GM18508 (cell line): Measurements from ENCODE around the gene GDA.
"Not testable (repeated sequence)": the region's sequence is repeated elsewhere in the genome, so short reads cannot be mapped to it uniquely, and the experiment has no call there.

Source experiments
- ATAC-seq: cut with Tn5 transposase; IDR thresholded peaks from one replicate; pipeline ENCODE4 v1.9.1; 2021; ENCODE audit warnings: moderate number of reproducible peaks; ENCODE audit not compliant: insufficient read depth, unreplicated experiment

Gene GDA

DNA sequence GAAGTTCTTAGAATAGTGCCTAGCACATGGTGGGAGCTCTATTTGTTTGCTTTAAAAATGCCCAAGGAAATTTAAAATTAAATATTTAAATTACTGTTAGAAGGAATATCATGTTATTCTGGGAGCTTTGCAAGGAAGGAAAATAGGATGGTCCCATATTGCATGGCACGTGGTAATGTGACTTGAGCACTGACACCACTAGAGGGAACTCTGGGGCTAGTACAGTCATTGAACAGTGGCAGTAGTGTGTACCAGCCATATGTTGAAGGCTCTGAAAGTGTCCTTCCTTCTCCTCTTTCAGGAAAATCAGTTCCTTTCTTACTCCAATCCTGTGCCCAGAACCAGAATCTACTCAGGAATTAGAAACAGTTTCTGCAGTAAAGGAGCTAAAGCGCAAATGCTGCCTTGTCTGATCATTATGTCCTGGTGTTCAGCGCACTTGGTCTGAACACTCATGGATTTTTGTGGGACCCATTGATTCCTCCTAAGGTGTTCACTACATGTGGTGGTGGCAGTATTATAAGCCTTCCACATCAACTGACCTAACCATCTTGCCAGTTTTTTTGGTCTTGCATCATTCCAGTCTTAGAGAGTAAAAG lies 54.1 kb downstream of the GDA start:
- no peak for ATAC-seq

DNA sequence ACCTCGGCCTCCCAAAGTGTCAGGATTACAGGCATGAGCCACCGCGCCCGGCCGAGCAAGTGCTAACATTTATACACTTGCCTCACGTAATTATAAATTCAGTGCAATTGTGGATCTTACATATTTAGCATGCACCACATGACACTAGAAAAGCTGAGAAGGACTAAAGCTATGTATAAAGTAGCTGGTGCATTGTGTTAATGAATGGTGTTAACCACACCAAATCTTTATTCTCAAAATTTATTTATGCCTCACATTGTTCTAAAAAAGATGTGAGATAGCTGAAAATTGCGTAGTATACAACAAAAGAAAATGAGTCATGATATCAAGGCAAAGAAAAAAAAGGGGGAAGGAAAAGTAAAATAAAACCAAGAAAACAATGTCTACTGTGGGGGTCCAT lies 54.8 kb downstream of the GDA start:
- ATAC-seq: no peak

GRCh38 chr9:72205513-72205912 lies 56.3 kb downstream of the GDA start:
- ATAC-seq: peak; percentile 39

DNA sequence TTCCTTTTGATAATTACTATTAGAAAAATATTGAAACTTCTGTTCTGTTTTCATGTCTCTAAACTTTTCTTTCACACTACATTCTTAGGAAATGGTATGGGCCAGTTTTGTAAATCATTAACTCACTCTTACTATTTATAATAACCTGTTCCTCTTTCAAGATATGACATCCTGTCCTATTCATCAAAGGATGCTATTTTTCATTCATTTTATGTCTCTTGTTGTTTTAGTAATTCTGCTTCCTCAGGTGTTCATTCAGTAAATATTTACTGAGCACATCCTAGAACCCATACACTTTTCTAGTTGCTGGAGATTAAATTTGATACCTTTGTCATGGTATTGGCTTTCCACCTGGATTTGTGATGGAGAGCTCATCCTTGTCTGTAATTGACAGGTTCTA lies 58.0 kb downstream of the GDA start:
- ATAC-seq: peak; percentile 80

GRCh38 chr9:72210522-72210921 lies 61.3 kb downstream of the GDA start:
- no peak for ATAC-seq

- ATAC-seq: no peak
These were observed 61.8 kb downstream of the GDA start for GRCh38 chr9:72211047-72211446.

GRCh38 chr9:72213906-72214305 lies 64.7 kb downstream of the GDA start:
- ATAC-seq: no peak

GRCh38 chr9:72217306-72217842 lies 68.1 kb downstream of the GDA start:
- no peak for ATAC-seq

DNA sequence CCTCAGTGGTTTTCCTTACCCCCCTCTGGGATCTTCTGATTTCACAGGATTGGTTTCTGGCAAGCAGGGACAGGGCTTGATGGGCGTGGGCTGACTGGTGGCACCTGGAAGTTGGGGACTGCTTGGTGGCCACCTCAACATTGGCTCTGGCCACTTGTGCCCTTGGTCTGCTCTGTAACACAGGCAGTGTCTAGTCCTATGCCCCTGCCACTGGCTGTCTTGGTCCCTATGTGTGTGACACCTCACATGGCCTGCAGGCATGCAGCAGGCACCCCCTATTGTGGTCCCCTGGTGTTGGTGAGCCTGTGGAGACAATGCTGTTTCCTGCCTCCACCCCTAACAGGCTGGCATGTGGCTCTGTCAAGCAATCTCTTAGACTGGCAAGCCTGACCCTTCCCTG lies 71.3 kb downstream of the GDA start:
- no peak for ATAC-seq

DNA sequence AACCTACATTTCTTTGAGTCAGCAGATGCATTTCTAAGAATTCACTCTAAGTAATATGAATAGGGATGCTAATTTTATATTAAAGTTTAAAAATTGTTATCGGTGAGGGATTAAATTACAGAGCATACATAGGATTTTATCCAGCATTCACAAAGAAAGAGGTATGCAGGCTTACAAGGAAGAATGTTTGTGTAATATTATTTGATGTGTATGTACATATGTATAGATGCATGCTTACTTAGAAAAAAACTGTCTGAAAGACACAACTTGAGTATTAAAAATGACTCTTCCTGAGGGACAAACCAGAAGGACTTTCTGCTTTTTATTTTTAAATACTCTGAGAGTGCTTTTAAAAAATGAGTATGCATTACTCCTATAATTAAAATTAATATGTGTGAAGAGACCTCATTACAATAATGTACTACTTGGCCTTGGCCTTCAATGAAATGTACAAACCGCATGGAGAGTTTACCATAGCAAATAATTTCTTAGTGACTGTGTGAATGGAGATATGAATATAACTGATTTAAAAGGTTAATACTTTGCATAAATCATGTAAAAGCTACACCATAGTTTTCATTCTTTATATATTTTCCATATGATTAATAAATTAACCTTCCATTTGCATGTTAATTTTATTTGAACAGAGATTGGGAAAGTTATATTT lies 77.0 kb downstream of the GDA start:
- no peak for ATAC-seq

DNA sequence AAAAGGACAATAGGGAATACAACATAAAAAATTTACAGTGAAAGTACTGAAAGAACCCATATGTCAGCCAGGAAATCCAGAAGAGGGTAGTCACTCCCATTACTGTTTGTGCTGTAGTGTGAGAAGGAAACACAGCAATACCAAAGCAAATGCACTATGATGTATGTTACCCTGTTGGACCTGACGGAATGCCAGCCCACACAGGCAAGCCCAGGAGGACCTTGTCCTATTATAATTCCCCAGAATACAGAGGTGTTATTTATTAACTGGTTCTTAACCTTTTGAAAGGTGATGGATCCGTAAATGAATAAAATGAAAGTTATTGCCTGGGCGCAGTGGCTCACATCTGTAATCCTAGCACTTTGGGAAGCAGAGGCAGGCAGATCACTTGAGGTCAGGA lies 79.0 kb downstream of the GDA start:
- ATAC-seq: no peak

GRCh38 chr9:72232778-72233177 lies 83.5 kb downstream of the GDA start:
- ATAC-seq: no peak

DNA sequence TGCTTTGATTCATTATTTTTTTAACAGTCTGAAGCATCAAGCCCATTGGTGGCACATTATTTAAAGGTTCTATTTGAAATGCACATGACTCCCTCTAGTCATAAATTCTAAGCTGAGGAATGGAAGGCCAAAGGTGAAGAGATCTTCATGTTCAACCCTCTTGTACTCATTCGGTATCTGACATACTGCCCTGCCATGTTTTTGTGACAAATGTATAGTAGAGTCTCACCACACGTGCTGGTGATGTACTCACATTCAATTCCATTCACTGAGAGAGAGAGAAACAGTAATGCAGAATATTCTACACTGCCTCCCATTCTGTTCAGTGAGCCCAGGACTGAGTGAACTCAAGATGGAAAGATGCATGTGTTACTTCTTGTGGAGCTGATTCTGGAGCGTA lies 98.3 kb downstream of the GDA start:
- no peak for ATAC-seq

DNA sequence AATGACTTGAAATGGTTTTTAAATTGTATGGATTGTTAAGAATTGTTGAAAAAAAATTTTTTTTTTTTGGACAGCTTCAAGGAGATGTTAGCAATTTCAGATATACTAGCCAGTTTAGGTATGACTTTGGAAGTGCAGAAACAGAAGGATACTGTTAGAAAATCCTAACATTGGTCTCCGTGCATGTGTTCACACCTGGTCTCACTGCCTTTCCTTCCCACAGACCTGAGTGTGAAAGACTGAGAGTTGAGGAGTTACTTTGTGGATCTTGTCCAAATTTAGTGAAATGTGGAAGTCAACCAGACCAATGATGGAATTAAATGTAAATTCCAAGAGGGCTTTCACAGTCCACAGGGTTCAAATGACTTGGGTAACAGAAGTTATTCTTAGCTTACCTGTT lies 102.3 kb downstream of the GDA start:
- no peak for ATAC-seq

GRCh38 chr9:72254901-72255545 lies 105.8 kb downstream of the GDA start:
- ATAC-seq: no peak

- ATAC-seq: no peak
These were observed 106.3 kb downstream of the GDA start for GRCh38 chr9:72255569-72255968.

GRCh38 chr9:72256931-72257330 lies 107.7 kb downstream of the GDA start:
- no peak for ATAC-seq

DNA sequence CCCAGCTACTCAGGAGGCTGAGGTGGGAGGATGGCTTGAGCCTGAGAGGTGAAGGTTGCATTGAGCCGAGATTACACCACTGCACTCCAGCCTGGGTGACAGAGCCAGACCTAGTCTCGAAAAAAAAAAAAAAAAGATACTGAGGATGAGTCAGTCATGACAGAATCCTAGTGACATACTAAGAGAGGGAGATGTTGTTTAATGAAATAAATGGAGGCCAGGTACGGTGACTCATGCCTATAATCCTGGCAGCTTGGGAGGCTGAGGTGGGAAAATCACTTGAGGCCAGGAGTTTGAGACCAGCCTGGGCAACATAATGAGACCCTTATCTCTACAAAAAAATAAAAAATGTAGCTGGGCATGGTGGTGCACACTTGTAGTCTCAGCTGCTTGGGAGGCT lies 108.6 kb downstream of the GDA start:
- ATAC-seq: no peak

- ATAC-seq: no peak
These were observed 112.8 kb downstream of the GDA start for GRCh38 chr9:72262063-72262462.

DNA sequence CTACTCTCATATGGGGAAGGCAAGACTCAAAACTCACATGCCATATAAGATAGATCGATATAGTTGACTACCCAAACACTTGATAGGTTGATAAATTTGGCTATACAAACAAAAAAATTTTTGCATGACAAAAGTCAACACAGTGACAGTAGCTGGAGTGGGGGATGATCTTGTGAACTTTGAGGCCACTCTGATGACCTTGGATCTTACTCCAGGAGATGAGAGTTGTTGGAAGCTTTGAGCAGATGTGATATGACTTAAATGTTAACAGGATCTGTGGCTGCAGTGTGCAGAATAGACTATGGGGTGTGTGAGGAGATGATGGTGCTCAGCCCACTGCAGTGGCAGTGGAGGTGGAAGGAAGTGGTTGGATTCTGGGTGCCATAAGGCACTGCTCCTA lies 114.3 kb downstream of the GDA start:
- ATAC-seq: no peak

GRCh38 chr9:72268961-72269360 lies 119.7 kb downstream of the GDA start:
- ATAC-seq: no peak

GRCh38 chr9:72270359-72270758 lies 121.1 kb downstream of the GDA start:
- not testable (repeated sequence) for ATAC-seq
